GM12892 (cell line): ENCODE results near the gene ZNF2.

Experiments used
- POLR2A ChIP-seq: IDR thresholded peaks from 2 replicates; pipeline ENCODE4 v1.6.1; 2011; ENCODE audit warnings: low read depth, low read length, control low read depth
- POLR2AphosphoS5 ChIP-seq: IDR thresholded peaks from 2 replicates; pipeline ENCODE4 v1.6.1; 2011; ENCODE audit warnings: low read depth, low read length, control low read depth
- TAF1 ChIP-seq: IDR thresholded peaks from 2 replicates; pipeline ENCODE4 v1.6.1; 2011; ENCODE audit warnings: low read depth, mild to moderate bottlenecking, control low read depth, low read length, borderline replicate concordance

DNA sequence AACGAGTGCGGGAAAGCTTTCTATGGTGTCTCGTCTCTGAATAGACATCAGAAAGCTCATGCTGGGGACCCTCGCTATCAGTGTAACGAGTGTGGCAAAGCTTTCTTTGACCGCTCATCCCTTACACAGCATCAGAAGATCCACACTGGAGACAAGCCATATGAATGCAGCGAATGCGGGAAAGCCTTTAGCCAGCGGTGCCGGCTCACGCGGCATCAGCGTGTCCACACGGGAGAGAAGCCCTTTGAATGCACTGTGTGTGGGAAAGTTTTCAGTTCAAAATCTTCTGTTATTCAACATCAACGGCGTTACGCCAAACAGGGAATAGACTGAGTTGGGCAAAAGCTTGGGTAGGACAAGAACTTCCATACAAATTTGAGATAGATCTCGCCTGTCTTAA, 16.2 kb downstream of the ZNF2 start:
- no peak for TF ChIP-seq POLR2A
- TF ChIP-seq POLR2AphosphoS5, result no peak
- TF ChIP-seq TAF1, result no peak
